Heart left ventricle (tissue), 13 donors: ENCODE measurements around the gene ZNF474.

Experiments
- CTCF ChIP-seq, 12 donors: fragments of 200-600 bp; sonication (generic) in 4 of 12; IDR thresholded peaks; one replicate each; pipeline versions ENCODE4 v1.5.0 to v1.8.0; 2018 to 2022; ENCODE audit warnings: antibody characterized with exemption in 12 of 12, mild to moderate bottlenecking in 5 of 12
- POLR2A ChIP-seq, 2 donors: fragments of 450-650 bp; IDR thresholded peaks; one replicate each; pipeline ENCODE4 v1.6.1; 2017; ENCODE audit warnings: antibody characterized with exemption in 2 of 2, mild to moderate bottlenecking in 2 of 2, moderate library complexity in 2 of 2
- donor health status: ischemic (EF 13 %, LVEDD 7.1; RV severe dilation, severe dysfunction).
- donor health status: DM: no; HTN: yes; CAD: no.
- donor health status: DM: no; HTN: no; CAD: no.
- donor health status: ischemic (EF 25% LVEDD 6.9; RV normal size, moderate dysfunction).
- donor health status: ischemic (EF 25% LVEDD 5.7; RV mildly dilated, moderate dysfunction).
- donor health status: ischemic (EF 35%, LVEDD 5.7; RV mildly dilated, moderate dysfunction).
- donor health status: nonischemic (EF 11% LVEDD 7.7; RV severe dilation, severe dysfunction).
- donor health status: DM: yes; HTN: yes; CAD: no.
- donor health status: PGD.
- donor health status: ischemic (EF 29% LVEDD 5.4; RV normal size, mild dysfunction).
- donor health status: nonischemic (EF 23%, LVEDD 6.1; RV moderate dilation, normal function).

GRCh38 chr5:122173474-122174415 lies 44.4 kb downstream of the ZNF474 start:
- TF ChIP-seq CTCF (IDR thresholded peaks at IDR 0.05) (no peak), POLR2A (IDR thresholded peaks at IDR 0.05) (no peak)
